AG04450 (cell line): ENCODE measurements around the gene NTRK2. TPM values are rescaled to one million over a fixed set of nuclear protein-coding genes. Genes with fewer than 3 reads are reported as not detected.

Experiments used
- CTCF ChIA-PET: fragments of 300-600, 350-600 bp; formaldehyde crosslinking; extraction: SDS; loops from one replicate; lab custom pipeline; 2022; ENCODE audit warnings: antibody characterized with exemption, inconsistent platforms; lab: Charles Lee
- POLR2A ChIA-PET: fragments of 350-600 bp; formaldehyde crosslinking; extraction: SDS; loops from one replicate; lab custom pipeline; 2021; ENCODE audit warnings: antibody characterized with exemption, inconsistent platforms; lab: Yijun Ruan, JAX
- DNase-seq: peaks from one replicate; pipeline ENCODE4 v3.0.0-alpha.2; 2011; ENCODE audit warnings: low read depth, low spot score
- H3K27ac ChIP-seq: one replicate; pipeline ENCODE4 v1.5.1; 2012; ENCODE audit warnings: low read depth, low read length, control low read depth
- H3K27me3 ChIP-seq: one replicate; pipeline ENCODE4 v1.6.0; 2012; ENCODE audit warnings: low read length; ENCODE audit not compliant: control insufficient read depth, insufficient read depth
- H3K4me3 ChIP-seq: 2 replicates; pipeline ENCODE4 v1.5.1; 2011; ENCODE audit warnings: mild to moderate bottlenecking, low read depth, low read length, control low read depth
- H3K9me3 ChIP-seq: 2 replicates; pipeline ENCODE4 v1.5.1; 2012; ENCODE audit warnings: low read length; ENCODE audit not compliant: control insufficient read depth, insufficient read depth
- CTCF ChIP-seq: IDR thresholded peaks from 2 replicates; pipeline ENCODE4 v1.5.1; 2011; ENCODE audit warnings: low read depth, low read length, control low read depth, inconsistent platforms
- polyA plus RNA-seq: library from polyadenylated mRNA; depleted of rRNA; stranded (reverse); fragments of >200 nt; gene quantifications from 2 replicates; pipeline ENCODE4 v1.2.3, GENCODE V29; 2011

Gene NTRK2
- polyA plus RNA-seq, 1 experiment = not detected

- Histone ChIP-seq H3K27ac (no peak overlapping the region), H3K9me3 (no peaks in the 10 kb centered on the region), H3K27me3 (no peaks in the 10 kb centered on the region), H3K4me3 (no peak overlapping the region)
- CTCF ChIA-PET = no interaction called here
- POLR2A ChIA-PET = no interaction called here
- TF ChIP-seq CTCF = no peak
- DNase-seq = no peak
Observed at GRCh38 chr9:84748112-84748511, 78.6 kb downstream of the NTRK2 start.

DNA sequence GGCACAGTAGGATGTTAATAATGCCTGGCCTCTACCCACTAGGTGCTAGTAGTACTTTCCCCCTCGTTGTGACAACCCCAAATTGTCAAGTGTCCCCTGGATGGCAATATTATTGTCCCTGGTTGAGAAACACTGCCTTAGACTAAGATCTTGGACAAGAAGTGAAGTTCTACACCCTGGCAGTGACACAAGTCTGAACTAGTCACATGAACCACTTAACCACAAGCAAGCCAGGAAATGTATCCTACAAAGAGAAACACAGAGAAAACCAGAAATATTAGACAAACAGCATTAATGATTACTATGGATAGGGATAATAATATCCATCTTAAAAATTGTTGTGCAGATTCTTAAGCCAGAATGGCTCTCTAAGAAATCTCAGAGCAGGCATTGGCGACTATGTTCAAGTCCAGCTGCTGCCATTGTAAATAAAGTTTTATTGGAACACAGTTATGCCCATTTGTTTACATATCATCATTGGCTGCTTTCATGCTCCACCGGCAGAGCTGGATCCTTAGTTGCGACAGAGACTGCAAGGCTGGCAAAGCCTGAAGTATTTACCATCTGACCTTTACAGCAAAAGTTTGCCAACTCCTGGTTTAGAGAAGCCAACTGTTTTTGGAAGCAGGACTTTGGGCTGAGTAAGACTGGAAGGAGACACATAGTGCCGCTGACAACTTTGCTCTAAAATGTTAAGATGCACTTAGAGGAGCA is 80.8 kb downstream of the NTRK2 start:
- Histone ChIP-seq H3K9me3 (peaks cover 2% of the 10 kb centered on the region; the same call in 1 of the 2 replicates), H3K27ac (no peak overlapping the region), H3K4me3 (no peak overlapping the region), H3K27me3 (no peaks in the 10 kb centered on the region)
- POLR2A ChIA-PET = no interaction called here
- no peak for TF ChIP-seq CTCF
- DNase-seq = no peak
- CTCF ChIA-PET = no interaction called here

- no peak overlapping the region for H3K27ac ChIP-seq
- H3K27me3 ChIP-seq = no peaks in the 10 kb centered on the region
- H3K9me3 ChIP-seq = peaks cover 2% of the 10 kb centered on the region; the same call in 1 of the 2 replicates
- H3K4me3 ChIP-seq = no peak overlapping the region
- ChIA-PET CTCF (interaction anchor here (1.0 to 1.1 kb wide), 2 partner anchors 23 to 29 kb away, joined by 3 read pairs; no protein-coding TSS in a partner anchor), POLR2A (no interaction called here)
- no peak for DNase-seq
- TF ChIP-seq CTCF = no peak
Observed at GRCh38 chr9:84751921-84752320, 82.4 kb downstream of the NTRK2 start.

- H3K27me3 ChIP-seq = no peaks in the 10 kb centered on the region
- ChIA-PET POLR2A (interaction anchor here (0.7 kb wide), 1 partner anchor 25 kb away, joined by 4 read pairs; no protein-coding TSS in a partner anchor), CTCF (no interaction called here)
- no peak for DNase-seq
- no peak overlapping the region for H3K27ac ChIP-seq
- H3K4me3 ChIP-seq = no peak overlapping the region
- H3K9me3 ChIP-seq = peaks cover 2% of the 10 kb centered on the region; the same call in 1 of the 2 replicates
- TF ChIP-seq CTCF = no peak
Observed at GRCh38 chr9:84754461-84754860, 84.9 kb downstream of the NTRK2 start.

- TF ChIP-seq CTCF = no peak
- Histone ChIP-seq H3K4me3 (no peak overlapping the region), H3K9me3 (peaks cover 2% of the 10 kb centered on the region; the same call in 1 of the 2 replicates), H3K27ac (no peak overlapping the region), H3K27me3 (no peaks in the 10 kb centered on the region)
- no peak for DNase-seq
- ChIA-PET POLR2A (no interaction called here), CTCF (no interaction called here)
Observed at GRCh38 chr9:84754881-84755280, 85.4 kb downstream of the NTRK2 start.
